Keratinocyte (primary cell): ENCODE results near the gene POPDC3.

ENCODE experiments used
- CTCF ChIP-seq, 3 experiments: IDR thresholded peaks in 1 of 3; conservative IDR thresholded peaks in 1 of 3; optimal IDR thresholded peaks in 1 of 3; 2 replicates in 2 of 3; 3 replicates in 1 of 3; pipeline versions ENCODE3 to v1.5.1; 2011; ENCODE audit warnings: low read length in 3 of 3, mild to moderate bottlenecking in 3 of 3, moderate library complexity in 2 of 3, control low read depth in 1 of 3, inconsistent platforms in 1 of 3; ENCODE audit not compliant: insufficient read depth in 2 of 3; ENCODE audit errors: extremely low read depth in 1 of 3
- EZH2 ChIP-seq: IDR thresholded peaks from one replicate; pipeline ENCODE4 v1.6.1; 2012; ENCODE audit warnings: inconsistent platforms, mild to moderate bottlenecking, low read length, moderate library complexity

GRCh38 chr6:105178636-105179035 lies 1.2 kb downstream of the POPDC3 start:
- no peak for TF ChIP-seq CTCF (optimal IDR thresholded peaks at IDR 0.05 in 1 of 3, IDR thresholded peaks at IDR 0.05 in 1 of 3, conservative IDR thresholded peaks at IDR 0.05 in 1 of 3; ENCODE audit: extremely low read depth in 1 of 3, insufficient read depth in 2 of 3, low read length in 3 of 3)
- TF ChIP-seq EZH2 = no peak
